Keratinocyte (primary cell): Measurements from ENCODE around the gene PDE1A. TPM values are rescaled to one million over a fixed set of nuclear protein-coding genes. Genes with fewer than 3 reads are reported as not detected.

Experiments used
- DNase-seq: peaks from one replicate; pipeline ENCODE4 v3.0.0-alpha.2; 2011; ENCODE audit warnings: low read depth, missing footprints, low spot score
- FAIRE-seq: peaks from 2 replicates; lab custom pipeline; 2011; peaks lifted over from hg19 to GRCh38; lab: Jason Lieb, UNC
- H2AFZ ChIP-seq: 2 replicates; pipeline ENCODE4 v1.6.0; 2012; ENCODE audit warnings: low read length, control low read depth, inconsistent platforms; ENCODE audit not compliant: control insufficient read depth
- H3K27ac ChIP-seq: 2 replicates; pipeline ENCODE4 v1.5.1; 2011; ENCODE audit warnings: low read length; ENCODE audit not compliant: control insufficient read depth, insufficient read depth
- H3K27me3 ChIP-seq: 3 replicates; pipeline ENCODE4 v1.6.0; 2011; ENCODE audit warnings: low read length; ENCODE audit not compliant: control insufficient read depth, insufficient read depth; ENCODE audit errors: extremely low read depth
- H3K36me3 ChIP-seq, 2 experiments: 2 replicates in 1 of 2; 3 replicates in 1 of 2; pipeline ENCODE4 v1.5.1; 2011; ENCODE audit warnings: low read length in 2 of 2, mild to moderate bottlenecking in 1 of 2; ENCODE audit not compliant: control insufficient read depth in 2 of 2, insufficient read depth in 2 of 2; ENCODE audit errors: extremely low read depth in 1 of 2
- H3K4me1 ChIP-seq: 3 replicates; pipeline ENCODE4 v1.5.1; 2011; ENCODE audit warnings: low read length; ENCODE audit not compliant: control insufficient read depth, insufficient read depth; ENCODE audit errors: extremely low read depth
- H3K4me2 ChIP-seq: 3 replicates; pipeline ENCODE4 v1.6.0; 2011; ENCODE audit warnings: low read depth, low read length; ENCODE audit not compliant: control insufficient read depth, insufficient read depth; ENCODE audit errors: extremely low read depth
- H3K4me3 ChIP-seq, 3 experiments: fragments of 200-600 bp in 1 of 3; sonication (generic) in 1 of 3; 2 replicates in 2 of 3; 3 replicates in 1 of 3; pipeline ENCODE4 v1.5.1; 2011 to 2016; ENCODE audit warnings: low read length in 3 of 3, mild to moderate bottlenecking in 3 of 3, control low read depth in 2 of 3, inconsistent platforms in 1 of 3, low read depth in 1 of 3, mixed read lengths in 1 of 3, mixed run types in 1 of 3, moderate library complexity in 1 of 3; ENCODE audit not compliant: control insufficient read depth in 2 of 3, insufficient read depth in 2 of 3; ENCODE audit errors: extremely low read depth in 1 of 3
- H3K79me2 ChIP-seq: 2 replicates; pipeline ENCODE4 v1.6.0; 2012; ENCODE audit warnings: low read length; ENCODE audit not compliant: control insufficient read depth, insufficient read depth
- H3K9ac ChIP-seq: 3 replicates; pipeline ENCODE4 v1.6.0; 2011; ENCODE audit warnings: low read length; ENCODE audit not compliant: control insufficient read depth, insufficient read depth; ENCODE audit errors: extremely low read depth
- H3K9me1 ChIP-seq: 3 replicates; pipeline ENCODE4 v1.6.0; 2011; ENCODE audit warnings: low read length; ENCODE audit not compliant: control insufficient read depth, insufficient read depth; ENCODE audit errors: extremely low read depth
- H3K9me3 ChIP-seq: 2 replicates; pipeline ENCODE4 v1.5.1; 2012; ENCODE audit warnings: low read depth, low read length; ENCODE audit not compliant: control insufficient read depth
- H4K20me1 ChIP-seq: 3 replicates; pipeline ENCODE4 v1.6.0; 2011; ENCODE audit warnings: low read length; ENCODE audit not compliant: control insufficient read depth, insufficient read depth; ENCODE audit errors: extremely low read depth
- CTCF ChIP-seq, 3 experiments: IDR thresholded peaks in 1 of 3; conservative IDR thresholded peaks in 1 of 3; optimal IDR thresholded peaks in 1 of 3; 2 replicates in 2 of 3; 3 replicates in 1 of 3; pipeline versions ENCODE3 to v1.5.1; 2011; ENCODE audit warnings: low read length in 3 of 3, mild to moderate bottlenecking in 3 of 3, moderate library complexity in 2 of 3, control low read depth in 1 of 3, inconsistent platforms in 1 of 3; ENCODE audit not compliant: insufficient read depth in 2 of 3; ENCODE audit errors: extremely low read depth in 1 of 3
- EZH2 ChIP-seq: IDR thresholded peaks from one replicate; pipeline ENCODE4 v1.6.1; 2012; ENCODE audit warnings: inconsistent platforms, mild to moderate bottlenecking, low read length, moderate library complexity
- dilution Hi-C: fragments of 300-500 bp; cut with MboI; formaldehyde crosslinking; loops from one replicate; pipeline ENCODE4 v1.7.0; 2020; ENCODE audit warnings: low sequenced_read_pairs; ENCODE audit not compliant: extremely low pct_ligation_motif_present
- polyA plus RNA-seq, 5 experiments: library from polyadenylated mRNA; depleted of rRNA in 3 of 5; stranded (reverse) in 3 of 5; stranded (forward) in 1 of 5; unstranded in 1 of 5; fragments of >200 nt; gene quantifications; 1 replicate in 1 of 5; 2 replicates in 3 of 5; 3 replicates in 1 of 5; pipeline versions ENCODE4 v1.2.1 to v1.2.3, GENCODE V29; 2011 to 2012; ENCODE audit warnings: missing spikeins in 2 of 5, low read depth in 1 of 5, low replicate concordance in 1 of 5

The PDE1A gene
- polyA plus RNA-seq, 1 donor (not counting 4 experiments of a cell fraction or from before 2014, with no cell fraction given): 0.10 TPM

GRCh38 chr2:182410120-182410519 is 16.7 kb downstream of the PDE1A start:
- H3K4me2 ChIP-seq: no peak overlapping the region
- H3K4me3 ChIP-seq: no peak overlapping the region
- H3K4me1 ChIP-seq: no peaks in the 10 kb centered on the region
- no peak for DNase-seq
- no peaks in the 10 kb centered on the region for H4K20me1 ChIP-seq
- H3K9ac ChIP-seq: no peak overlapping the region
- no peaks in the 10 kb centered on the region for H3K27me3 ChIP-seq
- H3K27ac ChIP-seq: no peak overlapping the region
- no peaks in the 10 kb centered on the region for H3K9me1 ChIP-seq
- H3K9me3 ChIP-seq: no peaks in the 10 kb centered on the region
- no peak overlapping the region for H2AFZ ChIP-seq
- dilution Hi-C loops: no loop called here
- TF ChIP-seq EZH2 (no peak), CTCF (optimal IDR thresholded peaks at IDR 0.05 in 1 of 3, IDR thresholded peaks at IDR 0.05 in 1 of 3, conservative IDR thresholded peaks at IDR 0.05 in 1 of 3; ENCODE audit: extremely low read depth in 1 of 3, insufficient read depth in 2 of 3, low read length in 3 of 3) (no peak)
- H3K36me3 ChIP-seq: no peaks in the 10 kb centered on the region
- FAIRE-seq: no peak
- no peaks in the 10 kb centered on the region for H3K79me2 ChIP-seq

GRCh38 chr2:182406221-182406620 is 20.6 kb downstream of the PDE1A start:
- no peaks in the 10 kb centered on the region for H3K9me1 ChIP-seq
- H3K9me3 ChIP-seq: no peaks in the 10 kb centered on the region
- no peak overlapping the region for H3K4me2 ChIP-seq
- DNase-seq: no peak
- H3K27me3 ChIP-seq: no peaks in the 10 kb centered on the region
- no peak overlapping the region for H3K9ac ChIP-seq
- no peak overlapping the region for H3K4me3 ChIP-seq
- FAIRE-seq: no peak
- no peaks in the 10 kb centered on the region for H3K79me2 ChIP-seq
- no peak overlapping the region for H2AFZ ChIP-seq
- dilution Hi-C loops: no loop called here
- no peak overlapping the region for H3K27ac ChIP-seq
- no peak for TF ChIP-seq EZH2
- H3K4me1 ChIP-seq: no peaks in the 10 kb centered on the region
- H3K36me3 ChIP-seq: no peaks in the 10 kb centered on the region
- H4K20me1 ChIP-seq: no peaks in the 10 kb centered on the region

GRCh38 chr2:182404975-182405561 is 21.8 kb downstream of the PDE1A start:
- dilution Hi-C loops: no loop called here
- Histone ChIP-seq H3K4me3 (no peak overlapping the region), H3K27ac (no peak overlapping the region), H3K4me2 (no peak overlapping the region), H3K27me3 (no peaks in the 10 kb centered on the region), H4K20me1 (no peaks in the 10 kb centered on the region), H3K9me3 (no peaks in the 10 kb centered on the region), H2AFZ (no peak overlapping the region), H3K36me3 (no peaks in the 10 kb centered on the region), H3K9me1 (no peaks in the 10 kb centered on the region), H3K4me1 (no peaks in the 10 kb centered on the region), H3K79me2 (no peaks in the 10 kb centered on the region), H3K9ac (no peak overlapping the region)
- DNase-seq (no peak), FAIRE-seq (no peak)
- no peak for TF ChIP-seq CTCF (optimal IDR thresholded peaks at IDR 0.05 in 1 of 3, IDR thresholded peaks at IDR 0.05 in 1 of 3, conservative IDR thresholded peaks at IDR 0.05 in 1 of 3; ENCODE audit: extremely low read depth in 1 of 3, insufficient read depth in 2 of 3, low read length in 3 of 3)
- no peak for TF ChIP-seq EZH2
